Activated CD4-positive, alpha-beta T cell treated with anti-CD3 and anti-CD28 coated beads for 36 hours (primary cell): ENCODE data around the gene FILIP1. TPM values are rescaled to one million over a fixed set of nuclear protein-coding genes. Genes with fewer than 3 reads are reported as not detected.

ENCODE experiments used
- ATAC-seq: fragments of 200-7000 bp; cut with Tn5 transposase; one replicate; pipeline ENCODE4 v1.10.0; 2021; ENCODE audit warnings: mild to moderate bottlenecking, moderate library complexity
- CTCF ChIA-PET: fragments of 350-600 bp; sonication (Branson Sonifier 250); formaldehyde crosslinking; loops from one replicate; lab custom pipeline; 2021; ENCODE audit warnings: antibody characterized with exemption; lab: Charles Lee
- POLR2A ChIA-PET: fragments of 350-600 bp; sonication (Branson Sonifier 250); formaldehyde crosslinking; loops from one replicate; lab custom pipeline; 2021; ENCODE audit warnings: antibody characterized with exemption, inconsistent platforms; lab: Charles Lee
- DNase-seq: peaks from one replicate; pipeline ENCODE4 v3.0.0-alpha.2; 2020
- H3K27ac Mint-ChIP-seq: one replicate; pipeline ENCODE4 v1.8.0; 2021; ENCODE audit warnings: mixed read lengths
- H3K27me3 Mint-ChIP-seq: one replicate; pipeline ENCODE4 v1.8.0; 2021; ENCODE audit warnings: mixed read lengths
- H3K36me3 Mint-ChIP-seq: one replicate; pipeline ENCODE4 v1.8.0; 2021; ENCODE audit warnings: low read depth, mixed read lengths
- H3K4me1 Mint-ChIP-seq: one replicate; pipeline ENCODE4 v1.8.0; 2021; ENCODE audit warnings: mixed read lengths
- H3K4me3 Mint-ChIP-seq: one replicate; pipeline ENCODE4 v1.8.0; 2021; ENCODE audit warnings: mild to moderate bottlenecking, moderate library complexity, mixed read lengths
- H3K9me3 Mint-ChIP-seq: one replicate; pipeline ENCODE4 v1.8.0; 2021; ENCODE audit warnings: low read depth, mixed read lengths
- intact Hi-C, 2 experiments: fragments of 100-400 bp; cut with DNase I in 1 of 2; cut with micrococcal nuclease in 1 of 2; formaldehyde crosslinking; loops; one replicate each; pipeline versions ENCODE4 v1.14.2 to v1.15.1; 2022 to 2024; cut with DNase I, micrococcal nuclease
- total RNA-seq, 2 experiments: library from RNA; stranded (reverse); gene quantifications; one replicate each; pipeline ENCODE4 v1.2.3, GENCODE V29; 2021

Gene FILIP1
- total RNA-seq, 2 experiments from 2014 or later = not detected

DNA sequence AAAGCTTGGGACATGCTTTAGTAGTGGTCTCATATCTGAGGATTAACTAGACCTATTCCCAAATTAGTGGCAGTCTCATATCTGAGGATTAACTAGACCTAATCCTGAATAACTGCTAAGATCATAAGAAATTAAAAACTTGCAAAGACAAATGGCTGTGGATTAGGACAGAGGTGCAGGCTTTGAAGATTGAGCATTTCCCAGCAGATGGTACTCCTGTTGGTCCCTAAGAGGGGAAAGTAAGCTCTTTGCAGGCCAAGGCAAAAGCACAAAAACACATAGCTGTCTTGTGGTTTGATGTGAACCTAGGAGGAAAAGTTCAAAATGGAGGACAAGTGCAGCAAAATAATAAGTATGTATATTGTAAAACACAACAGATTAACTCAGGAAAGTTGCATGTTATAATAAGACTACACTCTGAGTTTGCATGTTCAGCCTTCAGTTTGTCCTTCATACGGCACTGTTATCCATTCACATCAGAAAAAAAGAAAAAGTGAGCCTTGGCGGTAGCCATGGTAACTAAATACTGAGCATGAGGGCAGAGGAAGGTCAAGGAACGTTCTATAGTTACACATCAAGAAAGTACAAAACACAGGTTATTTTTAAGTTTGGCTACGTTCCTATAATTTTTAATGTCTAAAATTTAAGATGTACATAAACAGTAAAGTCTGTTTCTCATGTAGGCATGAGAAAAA lies 62.8 kb downstream of the FILIP1 start:
- DNase-seq = no peak
- no peak for ATAC-seq
- CTCF ChIA-PET = no interaction called here
- Mint-ChIP-seq H3K27ac (no peak overlapping the region), H3K27me3 (peaks cover 9% of the 10 kb centered on the region), H3K9me3 (peaks cover 1% of the 10 kb centered on the region), H3K4me1 (peaks cover 3% of the 10 kb centered on the region), H3K36me3 (no peaks in the 10 kb centered on the region), H3K4me3 (no peak overlapping the region)
- POLR2A ChIA-PET = no interaction called here
- intact Hi-C loops = no loop called here

DNA sequence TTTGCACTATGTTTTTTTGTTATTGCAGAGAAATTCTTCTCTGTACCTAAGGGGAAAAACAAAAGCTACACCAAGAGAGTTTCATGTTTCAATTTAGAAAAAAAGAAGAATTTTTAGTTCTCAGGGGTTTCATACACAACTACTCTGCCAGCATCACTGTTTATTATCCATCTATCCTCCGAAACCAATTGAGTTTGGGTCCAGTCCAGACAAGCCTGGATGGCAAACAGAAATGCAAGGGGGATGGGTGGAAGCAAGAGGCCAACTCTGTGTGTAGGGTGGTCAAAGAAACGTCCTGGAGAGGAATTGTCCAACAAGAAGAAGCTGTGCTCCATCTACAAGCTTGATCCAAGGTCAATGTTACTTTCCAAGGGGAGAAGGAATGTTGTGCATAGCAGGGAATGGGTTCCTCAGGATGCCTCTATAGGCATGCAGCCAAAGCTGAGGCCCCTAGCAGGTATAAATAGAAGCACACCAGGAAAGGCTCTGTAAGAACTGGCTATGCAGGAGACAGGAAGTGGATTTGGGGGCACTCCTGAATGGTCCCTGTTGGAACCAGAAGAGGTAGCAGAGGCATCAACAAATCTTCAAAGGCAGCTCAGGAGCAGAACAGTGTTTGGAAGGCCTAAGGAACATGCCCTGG lies 64.4 kb downstream of the FILIP1 start:
- Mint-ChIP-seq H3K9me3 (peaks cover 1% of the 10 kb centered on the region), H3K27ac (no peak overlapping the region), H3K36me3 (no peaks in the 10 kb centered on the region), H3K4me1 (peaks cover 11% of the 10 kb centered on the region), H3K4me3 (no peak overlapping the region), H3K27me3 (peaks cover 7% of the 10 kb centered on the region)
- DNase-seq (no peak), ATAC-seq (no peak)
- ChIA-PET POLR2A (no interaction called here), CTCF (no interaction called here)
- intact Hi-C loops = no loop called here

DNA sequence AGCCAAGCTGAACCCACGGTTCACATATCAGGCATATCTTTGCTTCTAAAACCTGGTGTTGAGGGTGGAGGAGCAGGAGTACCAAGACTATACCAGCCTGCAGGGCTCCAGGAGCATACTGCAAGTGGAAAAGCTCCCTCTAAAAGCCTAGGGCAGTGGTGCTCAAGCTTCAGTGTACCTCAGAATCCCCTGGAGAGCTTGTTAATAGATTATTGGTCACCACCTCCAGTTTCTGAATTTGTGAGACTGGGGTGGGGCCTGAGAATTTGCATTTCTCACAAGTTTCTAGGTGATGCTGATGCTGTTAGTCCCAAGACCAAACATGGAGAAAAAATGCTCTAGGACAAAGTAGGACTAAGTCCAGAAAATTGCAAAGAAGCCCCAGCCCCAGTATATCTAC lies 65.4 kb downstream of the FILIP1 start:
- Mint-ChIP-seq H3K4me1 (peaks cover 11% of the 10 kb centered on the region), H3K36me3 (no peaks in the 10 kb centered on the region), H3K9me3 (peaks cover 1% of the 10 kb centered on the region), H3K27me3 (peaks cover 7% of the 10 kb centered on the region), H3K4me3 (no peak overlapping the region), H3K27ac (no peak overlapping the region)
- ATAC-seq (no peak), DNase-seq (no peak)
- intact Hi-C loops = no loop called here
- ChIA-PET POLR2A (no interaction called here), CTCF (no interaction called here)

DNA sequence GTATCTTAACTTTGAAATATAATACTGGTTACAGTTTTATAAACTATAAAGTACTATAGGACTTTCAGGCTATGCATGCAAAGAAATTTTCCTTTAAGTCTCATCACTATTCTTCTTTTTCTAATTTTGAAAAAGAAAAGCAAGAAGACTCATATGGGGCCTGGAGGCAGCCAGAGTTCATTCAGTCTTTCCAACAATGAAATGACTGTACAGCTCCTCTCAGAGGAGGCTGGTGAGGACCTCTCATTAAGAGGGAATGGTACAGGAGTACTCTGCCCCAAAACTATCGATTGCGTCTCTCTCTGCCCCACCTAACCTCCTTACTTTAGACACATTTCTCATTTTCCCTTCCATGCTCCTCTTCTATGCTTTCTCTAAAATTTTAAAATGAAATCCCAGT lies 66.3 kb downstream of the FILIP1 start:
- intact Hi-C loops = no loop called here
- H3K4me1 Mint-ChIP-seq = peaks cover 11% of the 10 kb centered on the region
- peaks cover 4% of the 10 kb centered on the region for H3K27me3 Mint-ChIP-seq
- H3K36me3 Mint-ChIP-seq = no peaks in the 10 kb centered on the region
- no peak overlapping the region for H3K27ac Mint-ChIP-seq
- ChIA-PET CTCF (no interaction called here), POLR2A (no interaction called here)
- DNase-seq = no peak
- peak; percentile 60 for ATAC-seq
- H3K4me3 Mint-ChIP-seq = no peak overlapping the region
- peaks cover 1% of the 10 kb centered on the region for H3K9me3 Mint-ChIP-seq

DNA sequence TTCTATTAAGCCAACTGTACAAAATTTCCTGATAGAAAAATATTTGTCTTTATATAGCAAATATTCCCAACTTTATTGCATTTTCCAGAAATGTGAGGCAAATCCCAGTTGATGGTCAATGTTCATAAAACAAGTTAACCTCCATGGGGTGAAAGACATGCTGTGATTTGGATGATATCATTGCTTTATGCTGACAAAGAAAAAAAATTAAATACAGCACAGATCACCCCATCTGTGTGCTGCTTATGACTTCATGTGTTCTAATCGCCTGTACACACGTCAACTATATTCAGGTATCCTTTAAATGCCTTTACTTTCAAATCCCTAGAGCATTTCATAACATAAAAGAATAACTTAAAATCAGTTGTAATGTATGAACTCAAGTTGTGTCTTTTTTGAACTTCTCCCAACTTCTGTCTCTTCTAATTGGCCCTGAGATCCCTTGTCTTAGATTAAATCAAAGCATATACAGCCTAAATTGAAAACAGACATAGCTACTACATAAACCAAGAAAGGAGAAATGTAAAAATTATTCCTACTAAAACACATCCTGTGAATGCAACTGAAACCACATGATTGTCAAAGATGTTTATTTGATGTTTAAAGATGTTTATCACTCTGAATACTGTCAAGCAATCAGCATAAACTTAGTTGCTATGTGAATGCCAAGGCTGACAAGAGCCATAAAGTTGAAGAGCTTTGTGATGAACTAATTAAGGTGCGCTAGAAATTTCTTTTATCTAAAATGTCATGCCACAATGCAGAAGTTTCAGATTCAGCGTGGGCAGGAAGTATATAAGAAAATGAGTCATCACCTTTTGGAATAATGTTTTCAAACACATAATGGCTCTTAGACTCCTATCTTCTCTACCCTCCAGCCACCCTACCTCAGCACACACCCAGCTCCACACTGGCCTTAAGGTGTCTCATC lies 68.7 kb downstream of the FILIP1 start:
- H3K9me3 Mint-ChIP-seq = no peaks in the 10 kb centered on the region
- peaks cover 11% of the 10 kb centered on the region for H3K4me1 Mint-ChIP-seq

DNA sequence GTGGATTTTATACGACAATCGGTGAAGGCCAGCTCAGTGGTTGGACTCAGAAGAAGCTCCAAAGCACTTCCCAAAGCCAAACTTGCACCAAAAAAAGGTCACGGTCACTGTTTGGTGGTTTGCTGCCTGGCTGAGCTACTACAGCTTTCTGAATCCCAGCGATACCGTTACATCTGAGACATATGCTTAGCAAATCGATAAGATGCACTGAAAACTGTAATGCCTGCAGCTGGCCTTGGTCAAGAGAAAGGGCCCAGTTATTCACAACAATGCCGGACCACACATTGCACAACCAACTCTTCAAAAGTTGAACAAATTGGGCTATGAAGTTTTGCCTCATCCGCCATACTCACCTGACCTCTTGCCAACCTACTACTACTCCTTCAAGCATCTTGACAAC lies 70.2 kb downstream of the FILIP1 start:
- H3K27me3 Mint-ChIP-seq = peaks cover 4% of the 10 kb centered on the region
- POLR2A ChIA-PET = no interaction called here

More for the DNA sequence above, 68.7 kb downstream of the FILIP1 start:
- intact Hi-C loops = no loop called here
- no peak overlapping the region for H3K4me3 Mint-ChIP-seq
- ATAC-seq (peak; percentile 60), DNase-seq (peak; percentile 6)
- H3K27ac Mint-ChIP-seq = no peak overlapping the region
- H3K36me3 Mint-ChIP-seq = no peaks in the 10 kb centered on the region
- H3K27me3 Mint-ChIP-seq = peaks cover 2% of the 10 kb centered on the region
- ChIA-PET CTCF (no interaction called here), POLR2A (no interaction called here)

DNA sequence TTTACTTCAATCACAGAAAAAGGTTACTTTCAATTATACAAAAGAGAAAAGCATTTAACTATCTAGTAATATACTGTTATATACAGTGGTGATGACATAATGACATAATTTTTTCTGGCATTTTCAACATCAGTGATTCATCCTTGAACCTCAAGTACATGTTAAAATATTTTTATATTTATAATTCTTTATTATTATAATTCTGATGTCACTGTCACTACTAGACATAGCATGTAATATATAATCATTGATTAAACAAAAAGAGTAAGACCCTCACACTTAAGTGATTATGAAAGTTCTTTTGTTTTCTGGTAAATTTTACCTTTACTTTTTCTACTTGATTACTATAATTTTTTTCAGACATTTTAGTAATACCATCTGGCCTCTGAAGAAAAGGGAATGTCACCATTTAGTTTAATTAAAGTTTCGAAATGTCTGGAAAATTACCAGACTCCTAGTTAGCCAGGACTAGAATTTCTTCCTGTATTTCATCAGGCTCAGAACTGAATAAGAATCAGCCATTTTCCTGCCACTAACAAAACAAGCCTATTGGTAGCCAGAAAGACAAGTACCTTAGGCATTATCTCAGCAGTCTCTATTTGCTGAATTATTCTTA lies 71.5 kb downstream of the FILIP1 start:
- ATAC-seq (no peak), DNase-seq (no peak)
- CTCF ChIA-PET = interaction anchor here (1.3 kb wide), 1 partner anchor 9 kb away, joined by 4 read pairs; no protein-coding TSS in a partner anchor
- peaks cover 9% of the 10 kb centered on the region for H3K4me1 Mint-ChIP-seq
- H3K4me3 Mint-ChIP-seq = no peak overlapping the region
- no peak overlapping the region for H3K27ac Mint-ChIP-seq
- no peaks in the 10 kb centered on the region for H3K36me3 Mint-ChIP-seq
- POLR2A ChIA-PET = no interaction called here
- intact Hi-C loops = no loop called here
- H3K27me3 Mint-ChIP-seq = peaks cover 8% of the 10 kb centered on the region
- no peaks in the 10 kb centered on the region for H3K9me3 Mint-ChIP-seq

More for the DNA sequence above, 70.2 kb downstream of the FILIP1 start:
- Mint-ChIP-seq H3K9me3 (no peaks in the 10 kb centered on the region), H3K36me3 (no peaks in the 10 kb centered on the region), H3K4me1 (peaks cover 11% of the 10 kb centered on the region), H3K4me3 (no peak overlapping the region), H3K27ac (no peak overlapping the region)
- DNase-seq (no peak), ATAC-seq (no peak)
- intact Hi-C loops = no loop called here
- CTCF ChIA-PET = interaction anchor here (1.3 kb wide), 1 partner anchor 11 kb away, joined by 4 read pairs; no protein-coding TSS in a partner anchor

DNA sequence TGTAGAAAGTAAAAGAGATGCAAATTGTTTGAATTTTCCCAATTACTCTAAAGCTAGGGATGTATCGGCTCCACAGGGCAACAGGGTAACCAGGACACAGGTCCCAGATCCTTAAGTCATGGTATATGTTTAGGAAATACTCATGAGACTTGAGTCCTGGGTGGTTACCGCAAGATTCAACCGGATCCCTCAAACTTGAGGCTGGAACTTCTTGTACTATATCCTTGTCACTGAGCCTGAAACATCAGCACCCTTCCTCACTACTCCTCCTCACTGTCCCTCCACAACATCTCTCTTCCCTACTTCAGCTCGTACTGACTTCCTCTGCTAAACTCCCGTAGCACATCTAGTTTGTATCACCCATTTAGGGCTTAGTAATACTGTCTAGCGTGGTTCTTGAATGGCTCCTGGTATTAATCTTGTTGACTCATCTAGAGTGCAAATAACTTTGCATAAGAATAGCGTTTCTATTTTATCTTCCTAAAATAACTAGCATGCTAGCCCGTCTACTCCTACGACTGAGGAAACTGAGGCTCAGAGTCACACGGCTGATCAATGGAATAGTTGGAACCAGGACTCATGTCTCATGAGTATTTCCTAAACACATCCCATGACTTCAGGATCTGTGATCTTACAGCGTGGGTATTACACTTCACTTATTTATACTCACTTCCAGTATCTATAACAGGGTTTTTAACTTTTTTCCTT lies 72.1 kb downstream of the FILIP1 start:
- Mint-ChIP-seq H3K9me3 (no peaks in the 10 kb centered on the region), H3K4me3 (no peak overlapping the region), H3K27ac (no peak overlapping the region), H3K27me3 (peaks cover 8% of the 10 kb centered on the region), H3K36me3 (no peaks in the 10 kb centered on the region), H3K4me1 (peaks cover 9% of the 10 kb centered on the region)
- ATAC-seq (no peak), DNase-seq (no peak)
- ChIA-PET CTCF (no interaction called here), POLR2A (no interaction called here)
- intact Hi-C loops = no loop called here

DNA sequence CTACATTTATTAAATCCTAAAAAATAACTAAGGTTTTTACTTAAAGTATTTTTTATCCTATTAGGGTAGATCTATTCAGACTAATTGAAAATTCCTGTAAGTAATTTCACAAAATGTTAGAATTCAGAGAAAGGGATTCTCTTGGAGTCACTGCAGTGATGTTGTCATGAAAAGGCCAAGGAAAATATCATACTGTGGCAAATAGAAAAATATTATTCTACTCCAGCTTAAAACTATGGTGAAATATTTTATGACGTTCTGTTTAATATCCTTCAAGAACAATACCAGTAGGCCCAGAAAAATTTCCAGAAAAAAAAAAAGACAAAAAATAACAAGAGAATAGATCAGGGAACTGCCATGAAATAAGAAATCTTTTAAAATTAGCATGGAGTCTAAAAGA lies 73.6 kb downstream of the FILIP1 start:
- ChIA-PET CTCF (no interaction called here), POLR2A (no interaction called here)
- Mint-ChIP-seq H3K9me3 (no peaks in the 10 kb centered on the region), H3K27me3 (peaks cover 8% of the 10 kb centered on the region), H3K27ac (no peak overlapping the region), H3K36me3 (no peaks in the 10 kb centered on the region), H3K4me3 (no peak overlapping the region), H3K4me1 (peaks cover 3% of the 10 kb centered on the region)
- DNase-seq (no peak), ATAC-seq (no peak)
- intact Hi-C loops = no loop called here

DNA sequence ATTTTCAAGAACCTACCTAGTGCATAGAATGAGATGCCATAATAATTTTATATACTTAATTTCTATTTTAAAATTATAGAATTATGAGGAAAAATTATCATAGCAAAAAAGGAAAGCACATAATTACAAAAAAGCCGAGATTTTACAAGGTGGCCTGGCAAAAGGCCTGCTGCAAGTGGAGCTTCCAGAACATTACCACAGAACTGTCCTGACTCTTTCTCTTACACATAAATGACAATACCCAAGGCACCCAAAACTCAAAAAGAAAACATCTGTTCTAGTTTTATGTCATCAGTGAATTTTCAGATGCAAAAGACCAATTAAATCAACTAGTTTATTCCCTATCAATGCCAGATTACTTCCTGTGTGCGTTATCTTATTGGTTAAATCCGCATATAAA lies 74.2 kb downstream of the FILIP1 start:
- ChIA-PET POLR2A (no interaction called here), CTCF (no interaction called here)
- intact Hi-C loops = no loop called here
- H3K27ac Mint-ChIP-seq = no peak overlapping the region
- no peaks in the 10 kb centered on the region for H3K4me1 Mint-ChIP-seq
- no peak overlapping the region for H3K4me3 Mint-ChIP-seq
- no peaks in the 10 kb centered on the region for H3K36me3 Mint-ChIP-seq
- ATAC-seq = no peak
- no peak for DNase-seq
- peaks cover 12% of the 10 kb centered on the region for H3K27me3 Mint-ChIP-seq
- no peaks in the 10 kb centered on the region for H3K9me3 Mint-ChIP-seq

DNA sequence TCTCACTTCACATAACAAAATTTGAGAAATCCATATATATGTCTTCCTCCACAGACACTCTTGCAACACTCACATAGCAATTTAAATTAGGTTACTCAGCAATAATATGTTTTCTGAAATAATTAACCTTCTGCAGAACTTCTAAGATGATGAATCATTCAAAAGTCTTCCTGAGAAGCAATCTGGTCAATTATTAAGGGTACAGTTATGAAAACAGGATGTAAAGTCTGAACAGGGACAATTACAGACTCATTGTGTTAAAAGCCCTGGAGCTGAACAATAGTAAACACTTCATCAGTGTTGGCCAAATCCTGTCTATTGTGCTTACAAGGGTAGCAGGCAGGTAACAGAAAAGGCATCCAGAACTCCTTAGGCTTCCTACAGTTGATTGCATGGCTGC lies 75.4 kb downstream of the FILIP1 start:
- DNase-seq (no peak), ATAC-seq (no peak)
- POLR2A ChIA-PET = no interaction called here
- Mint-ChIP-seq H3K27me3 (peaks cover 12% of the 10 kb centered on the region), H3K9me3 (no peaks in the 10 kb centered on the region), H3K36me3 (no peaks in the 10 kb centered on the region), H3K4me1 (no peaks in the 10 kb centered on the region), H3K27ac (no peak overlapping the region), H3K4me3 (no peak overlapping the region)
- CTCF ChIA-PET = no interaction called here
- intact Hi-C loops = no loop called here
